BLaER1 treated with 17β-estradiol and CSF1 and Interleukin-3, amounts not matched to agents 10 nM and 100 nM (cell line): Measurements from ENCODE around the gene FBXO10.

Source experiments
- H3K27ac ChIP-seq, 11 experiments: shearing (Covaris generic); formaldehyde crosslinking; 2 replicates each; pipeline ENCODE4 v1.8.1; 2022
- H3K27me3 ChIP-seq, 11 experiments: shearing (Covaris generic); formaldehyde crosslinking; 2 replicates each; pipeline ENCODE4 v1.8.1; 2022
- H3K36me3 ChIP-seq, 11 experiments: shearing (Covaris generic); formaldehyde crosslinking; 2 replicates each; pipeline ENCODE4 v1.8.1; 2022
- H3K4me1 ChIP-seq, 10 experiments: shearing (Covaris generic); formaldehyde crosslinking; 2 replicates each; pipeline ENCODE4 v1.8.1; 2022
- H3K4me2 ChIP-seq, 11 experiments: shearing (Covaris generic); formaldehyde crosslinking; 2 replicates each; pipeline ENCODE4 v1.8.1; 2022
- H3K4me3 ChIP-seq, 10 experiments: shearing (Covaris generic); formaldehyde crosslinking; 2 replicates each; pipeline ENCODE4 v1.8.1; 2022
- H3K9ac ChIP-seq, 11 experiments: shearing (Covaris generic); formaldehyde crosslinking; 2 replicates each; pipeline ENCODE4 v1.8.1; 2022
- H3K9me3 ChIP-seq, 11 experiments: shearing (Covaris generic); formaldehyde crosslinking; replicated peaks in 1 of 11; 2 replicates each; pipeline ENCODE4 v1.8.1; 2022
- H4K20me1 ChIP-seq, 11 experiments: shearing (Covaris generic); formaldehyde crosslinking; 2 replicates each; pipeline ENCODE4 v1.8.1; 2022
- Cebpa-rat ChIP-seq, 11 experiments: shearing (Covaris generic); IDR thresholded peaks; 2 replicates each; pipeline ENCODE4 v1.8.1; 2022

Gene FBXO10

GRCh38 chr9:37559855-37560592, 16.2 kb downstream of the FBXO10 start:
- Histone ChIP-seq H3K4me1 (peaks cover 0 to 27% (median 15%) of the 10 kb centered on the region in 10 experiments; a peak in 11 of 20 replicates), H3K4me3 (no peak overlapping the region), H3K9me3 (peaks cover 17 to 26% (median 23%) of the 10 kb centered on the region in 11 experiments), H3K36me3 (peaks cover 14 to 47% (median 27%) of the 10 kb centered on the region in 11 experiments), H3K27me3 (no peaks in the 10 kb centered on the region; a peak in 1 of 22 replicates), H4K20me1 (no peaks in the 10 kb centered on the region), H3K9ac (no peak overlapping the region), H3K27ac (no peak overlapping the region), H3K4me2 (no peak overlapping the region)
- no peak for TF ChIP-seq Cebpa-rat (IDR thresholded peaks at IDR 0.05)

GRCh38 chr9:37559125-37559524, 17.1 kb downstream of the FBXO10 start:
- no peak for TF ChIP-seq Cebpa-rat (IDR thresholded peaks at IDR 0.05)
- H3K36me3 ChIP-seq: peaks cover 5 to 38% (median 18%) of the 10 kb centered on the region in 11 experiments
- H3K27me3 ChIP-seq: no peaks in the 10 kb centered on the region; a peak in 1 of 22 replicates
- H3K27ac ChIP-seq: no peak overlapping the region
- H4K20me1 ChIP-seq: no peaks in the 10 kb centered on the region
- no peak overlapping the region for H3K4me3 ChIP-seq
- no peak overlapping the region for H3K4me2 ChIP-seq
- peaks cover 0 to 27% (median 15%) of the 10 kb centered on the region in 10 experiments; a peak in 11 of 20 replicates for H3K4me1 ChIP-seq
- peaks cover 8 to 17% (median 14%) of the 10 kb centered on the region in 11 experiments for H3K9me3 ChIP-seq
- no peak overlapping the region for H3K9ac ChIP-seq

- Histone ChIP-seq H3K36me3 (peaks cover 0 to 16% (median 9%) of the 10 kb centered on the region in 11 experiments; a peak in 6 of 22 replicates), H3K4me1 (peaks cover 0 to 15% (median 8%) of the 10 kb centered on the region in 10 experiments; a peak in 11 of 20 replicates), H4K20me1 (peaks cover 0 to 6% (median 0%) of the 10 kb centered on the region in 11 experiments; a peak in 1 of 22 replicates), H3K4me2 (no peak overlapping the region), H3K4me3 (no peak overlapping the region), H3K9ac (no peak overlapping the region), H3K27ac (no peak overlapping the region), H3K27me3 (no peaks in the 10 kb centered on the region), H3K9me3 (no peaks in the 10 kb centered on the region)
- no peak for TF ChIP-seq Cebpa-rat (IDR thresholded peaks at IDR 0.05)
Measured at GRCh38 chr9:37555786-37556185, 20.4 kb downstream of the FBXO10 start.

- Histone ChIP-seq H3K9ac (no peak overlapping the region), H4K20me1 (peaks cover 0 to 6% (median 0%) of the 10 kb centered on the region in 11 experiments; a peak in 1 of 22 replicates), H3K36me3 (peaks cover 0 to 6% (median 2%) of the 10 kb centered on the region in 11 experiments; a peak in 5 of 22 replicates), H3K27ac (no peak overlapping the region), H3K9me3 (no peaks in the 10 kb centered on the region), H3K4me2 (no peak overlapping the region), H3K4me1 (peaks cover 4 to 15% (median 8%) of the 10 kb centered on the region in 10 experiments; a peak in 16 of 20 replicates), H3K27me3 (no peaks in the 10 kb centered on the region), H3K4me3 (no peak overlapping the region)
- TF ChIP-seq Cebpa-rat (IDR thresholded peaks at IDR 0.05): no peak
Measured at GRCh38 chr9:37554318-37554717, 21.9 kb downstream of the FBXO10 start.

- Histone ChIP-seq H3K4me3 (no peak overlapping the region), H3K36me3 (peaks cover 0 to 9% (median 0%) of the 10 kb centered on the region in 11 experiments; a peak in 3 of 22 replicates), H4K20me1 (peaks cover 0 to 6% (median 0%) of the 10 kb centered on the region in 11 experiments; a peak in 1 of 22 replicates), H3K9me3 (peaks cover 0 to 11% (median 9%) of the 10 kb centered on the region in 11 experiments; a peak in 16 of 22 replicates), H3K9ac (no peak overlapping the region), H3K27ac (no peak overlapping the region), H3K4me2 (no peak overlapping the region), H3K27me3 (no peaks in the 10 kb centered on the region), H3K4me1 (peaks cover 0 to 6% (median 3%) of the 10 kb centered on the region in 10 experiments; a peak in 5 of 20 replicates)
- TF ChIP-seq Cebpa-rat (IDR thresholded peaks at IDR 0.05): no peak
Measured at GRCh38 chr9:37551888-37552287, 24.3 kb downstream of the FBXO10 start.

GRCh38 chr9:37551468-37551867, 24.7 kb downstream of the FBXO10 start:
- no peak for TF ChIP-seq Cebpa-rat (IDR thresholded peaks at IDR 0.05)
- Histone ChIP-seq H3K9ac (no peak overlapping the region), H3K27me3 (no peaks in the 10 kb centered on the region), H3K4me3 (no peak overlapping the region), H3K4me1 (peaks cover 0 to 6% (median 3%) of the 10 kb centered on the region in 10 experiments; a peak in 5 of 20 replicates), H3K27ac (no peak overlapping the region), H4K20me1 (peaks cover 0 to 6% (median 0%) of the 10 kb centered on the region in 11 experiments; a peak in 1 of 22 replicates), H3K9me3 (peaks cover 0 to 15% (median 11%) of the 10 kb centered on the region in 11 experiments; a peak in 16 of 22 replicates), H3K36me3 (peaks cover 0 to 9% (median 0%) of the 10 kb centered on the region in 11 experiments; a peak in 3 of 22 replicates), H3K4me2 (no peak overlapping the region)

GRCh38 chr9:37550781-37551180, 25.4 kb downstream of the FBXO10 start:
- Histone ChIP-seq H3K36me3 (peaks cover 0 to 9% (median 0%) of the 10 kb centered on the region in 11 experiments; a peak in 4 of 22 replicates), H3K4me3 (no peak overlapping the region), H3K9ac (no peak overlapping the region), H3K27ac (no peak overlapping the region), H4K20me1 (peaks cover 0 to 6% (median 0%) of the 10 kb centered on the region in 11 experiments; a peak in 1 of 22 replicates), H3K4me1 (peaks cover 0 to 6% (median 3%) of the 10 kb centered on the region in 10 experiments; a peak in 5 of 20 replicates), H3K9me3 (peaks cover 0 to 19% (median 12%) of the 10 kb centered on the region in 11 experiments; a peak in 16 of 22 replicates), H3K4me2 (no peak overlapping the region), H3K27me3 (no peaks in the 10 kb centered on the region)
- no peak for TF ChIP-seq Cebpa-rat (IDR thresholded peaks at IDR 0.05)

GRCh38 chr9:37549527-37549926, 26.7 kb downstream of the FBXO10 start:
- H3K36me3 ChIP-seq: peaks cover 0 to 9% (median 3%) of the 10 kb centered on the region in 11 experiments; a peak in 4 of 22 replicates
- H3K27ac ChIP-seq: no peak overlapping the region
- peaks cover 0 to 28% (median 15%) of the 10 kb centered on the region in 11 experiments; a peak in 16 of 22 replicates for H3K9me3 ChIP-seq
- no peak for TF ChIP-seq Cebpa-rat (IDR thresholded peaks at IDR 0.05)
- peak overlapping the region in 2 of 11 experiments; percentile 12 to 29; a peak in 2 of 22 replicates for H3K4me2 ChIP-seq
- H4K20me1 ChIP-seq: peaks cover 0 to 6% (median 0%) of the 10 kb centered on the region in 11 experiments; a peak in 1 of 22 replicates
- peaks cover 0 to 6% (median 3%) of the 10 kb centered on the region in 10 experiments; a peak in 5 of 20 replicates for H3K4me1 ChIP-seq
- H3K27me3 ChIP-seq: no peaks in the 10 kb centered on the region
- no peak overlapping the region for H3K4me3 ChIP-seq
- H3K9ac ChIP-seq: no peak overlapping the region
